ENCODE data around the gene BCAS3. TPM values are rescaled to one million over a fixed set of nuclear protein-coding genes. Genes with fewer than 3 reads are reported as not detected.

Gene BCAS3
- total RNA-seq, 1 donor from 2014 or later, result 35.7 TPM

DNA sequence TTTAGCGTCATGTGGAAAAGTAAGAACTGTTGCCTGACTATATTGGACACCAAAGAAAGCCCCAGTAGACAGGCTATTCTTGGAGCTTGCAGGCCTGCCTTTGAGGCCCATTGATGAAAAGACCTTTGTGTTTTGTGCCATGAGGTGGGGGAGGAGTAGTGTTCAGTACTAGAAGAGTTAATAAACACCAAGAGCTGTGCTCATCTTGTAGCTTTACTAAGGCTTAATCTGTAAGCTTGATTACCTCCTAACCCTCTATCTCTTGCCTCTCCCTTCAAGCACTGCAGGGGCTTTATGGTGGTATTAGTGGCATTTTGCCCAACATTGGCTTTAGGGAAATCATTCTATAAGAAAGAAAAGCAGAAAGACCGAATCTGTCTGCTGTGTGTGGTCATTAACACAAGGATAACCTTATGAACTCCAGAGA lies 501.7 kb downstream of the BCAS3 start:
- Mint-ChIP-seq H3K9me3 (ENCODE audit: unreplicated experiment) (no peaks in the 10 kb centered on the region), H3K27me3 (ENCODE audit: unreplicated experiment) (no peaks in the 10 kb centered on the region), H3K4me1 (ENCODE audit: unreplicated experiment) (no peaks in the 10 kb centered on the region), H3K4me3 (ENCODE audit: unreplicated experiment) (no peak overlapping the region), H3K36me3 (ENCODE audit: unreplicated experiment) (no peaks in the 10 kb centered on the region), H3K27ac (ENCODE audit: unreplicated experiment) (no peak overlapping the region)
- TF ChIP-seq, protein P1, sequence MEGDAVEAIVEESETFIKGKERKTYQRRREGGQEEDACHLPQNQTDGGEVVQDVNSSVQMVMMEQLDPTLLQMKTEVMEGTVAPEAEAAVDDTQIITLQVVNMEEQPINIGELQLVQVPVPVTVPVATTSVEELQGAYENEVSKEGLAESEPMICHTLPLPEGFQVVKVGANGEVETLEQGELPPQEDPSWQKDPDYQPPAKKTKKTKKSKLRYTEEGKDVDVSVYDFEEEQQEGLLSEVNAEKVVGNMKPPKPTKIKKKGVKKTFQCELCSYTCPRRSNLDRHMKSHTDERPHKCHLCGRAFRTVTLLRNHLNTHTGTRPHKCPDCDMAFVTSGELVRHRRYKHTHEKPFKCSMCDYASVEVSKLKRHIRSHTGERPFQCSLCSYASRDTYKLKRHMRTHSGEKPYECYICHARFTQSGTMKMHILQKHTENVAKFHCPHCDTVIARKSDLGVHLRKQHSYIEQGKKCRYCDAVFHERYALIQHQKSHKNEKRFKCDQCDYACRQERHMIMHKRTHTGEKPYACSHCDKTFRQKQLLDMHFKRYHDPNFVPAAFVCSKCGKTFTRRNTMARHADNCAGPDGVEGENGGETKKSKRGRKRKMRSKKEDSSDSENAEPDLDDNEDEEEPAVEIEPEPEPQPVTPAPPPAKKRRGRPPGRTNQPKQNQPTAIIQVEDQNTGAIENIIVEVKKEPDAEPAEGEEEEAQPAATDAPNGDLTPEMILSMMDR (IDR thresholded peaks at IDR 0.05), result no peak
- DNase-seq (ENCODE audit: extremely low spot score, unreplicated experiment), result no peak

DNA sequence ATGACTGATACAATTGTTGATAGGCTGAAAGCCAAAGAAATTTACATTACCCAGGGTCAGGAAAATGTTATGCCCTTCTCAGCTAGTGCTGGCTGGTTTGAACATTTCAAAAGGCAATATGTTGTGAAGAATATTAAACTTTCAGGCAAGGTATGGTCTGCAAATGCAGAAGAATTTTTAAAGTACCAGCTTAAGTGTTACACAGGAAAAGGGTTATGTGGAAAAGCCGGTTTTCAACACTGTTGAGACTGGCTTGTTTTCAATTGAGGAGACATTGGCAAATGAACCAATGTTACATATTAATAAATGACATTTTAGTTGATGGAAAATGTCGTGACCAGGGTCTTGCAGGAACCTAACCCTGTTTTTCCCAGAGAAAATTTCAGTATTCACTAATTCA lies 506.1 kb downstream of the BCAS3 start:
- H3K27ac Mint-ChIP-seq (ENCODE audit: unreplicated experiment), result no peak overlapping the region
- H3K27me3 Mint-ChIP-seq (ENCODE audit: unreplicated experiment), result no peaks in the 10 kb centered on the region
- H3K9me3 Mint-ChIP-seq (ENCODE audit: unreplicated experiment), result no peaks in the 10 kb centered on the region
- TF ChIP-seq, protein P1 (IDR thresholded peaks at IDR 0.05), result no peak
- no peak for DNase-seq (ENCODE audit: extremely low spot score, unreplicated experiment)
- H3K4me1 Mint-ChIP-seq (ENCODE audit: unreplicated experiment), result no peaks in the 10 kb centered on the region
- no peak overlapping the region for H3K4me3 Mint-ChIP-seq (ENCODE audit: unreplicated experiment)
- H3K36me3 Mint-ChIP-seq (ENCODE audit: unreplicated experiment), result no peaks in the 10 kb centered on the region

DNA sequence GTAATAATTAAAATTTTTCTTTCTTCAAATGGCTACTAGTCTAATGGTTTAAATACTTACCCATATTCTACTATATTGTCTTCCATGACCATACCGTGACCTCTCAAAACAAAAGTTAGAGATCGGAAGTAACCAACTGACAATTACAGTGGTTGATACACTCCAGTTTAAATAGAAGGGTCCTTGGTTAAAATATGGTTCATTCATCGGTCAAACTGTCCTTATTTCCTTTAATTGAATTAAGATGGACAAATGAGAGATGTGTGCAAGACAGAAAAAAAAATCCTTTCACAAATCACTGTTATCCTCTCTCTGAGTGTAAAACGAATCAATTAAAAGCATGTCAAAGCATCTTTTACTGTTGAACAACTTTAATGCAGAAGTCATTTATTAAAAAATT lies 507.7 kb downstream of the BCAS3 start:
- H3K9me3 Mint-ChIP-seq (ENCODE audit: unreplicated experiment), result no peaks in the 10 kb centered on the region

DNA sequence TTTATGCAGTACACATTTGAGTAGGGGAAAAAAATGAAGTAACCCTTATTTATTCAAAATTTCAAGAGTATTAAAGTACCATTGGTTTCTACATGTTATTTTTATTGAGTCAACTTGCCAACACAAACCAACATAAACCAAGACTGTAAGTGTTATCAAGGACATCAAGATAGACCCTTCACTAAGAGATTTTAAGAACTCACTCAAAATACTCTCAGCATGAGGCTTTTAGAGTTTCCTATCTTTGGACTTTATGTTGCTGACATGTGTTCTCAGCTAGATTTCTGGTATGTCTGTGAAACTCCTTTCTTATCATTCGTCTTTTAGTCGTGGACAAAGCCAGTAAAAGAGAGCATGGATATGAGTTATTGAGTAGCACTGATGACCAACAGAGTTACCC lies 509.4 kb downstream of the BCAS3 start:
- H3K36me3 Mint-ChIP-seq (ENCODE audit: unreplicated experiment), result peaks cover 4% of the 10 kb centered on the region
- H3K4me1 Mint-ChIP-seq (ENCODE audit: unreplicated experiment), result no peaks in the 10 kb centered on the region
- TF ChIP-seq, protein P1 (IDR thresholded peaks at IDR 0.05), result no peak
- H3K27ac Mint-ChIP-seq (ENCODE audit: unreplicated experiment), result no peak overlapping the region
- no peak overlapping the region for H3K4me3 Mint-ChIP-seq (ENCODE audit: unreplicated experiment)
- no peaks in the 10 kb centered on the region for H3K9me3 Mint-ChIP-seq (ENCODE audit: unreplicated experiment)
- no peak for DNase-seq (ENCODE audit: extremely low spot score, unreplicated experiment)
- H3K27me3 Mint-ChIP-seq (ENCODE audit: unreplicated experiment), result no peaks in the 10 kb centered on the region

More for the DNA sequence above, 507.7 kb downstream of the BCAS3 start:
- Mint-ChIP-seq H3K36me3 (ENCODE audit: unreplicated experiment) (no peaks in the 10 kb centered on the region), H3K27me3 (ENCODE audit: unreplicated experiment) (no peaks in the 10 kb centered on the region), H3K4me3 (ENCODE audit: unreplicated experiment) (no peak overlapping the region), H3K4me1 (ENCODE audit: unreplicated experiment) (no peaks in the 10 kb centered on the region), H3K27ac (ENCODE audit: unreplicated experiment) (no peak overlapping the region)
- DNase-seq (ENCODE audit: extremely low spot score, unreplicated experiment), result no peak
- TF ChIP-seq, protein P1 (IDR thresholded peaks at IDR 0.05), result no peak

DNA sequence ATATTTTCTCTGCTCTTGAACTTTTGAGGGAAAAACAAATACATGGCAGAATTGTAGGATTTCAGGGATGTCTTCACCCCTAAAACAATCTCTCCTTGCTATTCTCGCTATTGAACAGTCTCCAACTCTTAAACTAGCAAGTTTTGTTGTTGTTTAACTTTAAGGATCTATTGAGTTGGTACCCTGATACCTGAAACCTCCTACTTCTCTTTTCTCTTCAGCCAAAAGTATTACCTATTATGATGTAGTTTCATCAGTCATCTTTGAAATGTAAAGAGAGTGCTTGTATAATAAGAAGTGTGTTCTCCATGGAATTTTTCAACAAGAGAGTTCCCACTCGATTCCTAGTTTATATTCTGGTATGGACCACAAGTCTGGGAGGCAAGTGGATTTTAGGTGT lies 510.4 kb downstream of the BCAS3 start:
- Mint-ChIP-seq H3K4me3 (ENCODE audit: unreplicated experiment) (no peak overlapping the region), H3K4me1 (ENCODE audit: unreplicated experiment) (no peaks in the 10 kb centered on the region)

More for the DNA sequence above, 510.4 kb downstream of the BCAS3 start:
- no peak for DNase-seq (ENCODE audit: extremely low spot score, unreplicated experiment)
- H3K36me3 Mint-ChIP-seq (ENCODE audit: unreplicated experiment), result peaks cover 4% of the 10 kb centered on the region
- H3K27me3 Mint-ChIP-seq (ENCODE audit: unreplicated experiment), result no peaks in the 10 kb centered on the region
- H3K27ac Mint-ChIP-seq (ENCODE audit: unreplicated experiment), result no peak overlapping the region
- no peaks in the 10 kb centered on the region for H3K9me3 Mint-ChIP-seq (ENCODE audit: unreplicated experiment)
- TF ChIP-seq, protein P1 (IDR thresholded peaks at IDR 0.05), result no peak
